Immature natural killer cell (primary cell): ENCODE measurements around the gene TTLL1. TPM values are rescaled to one million over a fixed set of nuclear protein-coding genes. Genes with fewer than 3 reads are reported as not detected.

ENCODE experiments used
- DNase-seq, 3 donors: peaks; one replicate each; pipeline ENCODE4 v3.0.0; 2022; ENCODE audit warnings: mixed read lengths in 1 of 3
- H3K27ac Mint-ChIP-seq, 6 donors: one replicate each; pipeline ENCODE4 v1.8.0; 2020; ENCODE audit warnings: mixed read lengths in 6 of 6, mild to moderate bottlenecking in 5 of 6, inconsistent platforms in 4 of 6, moderate library complexity in 3 of 6
- H3K27me3 Mint-ChIP-seq, 3 donors: one replicate each; pipeline ENCODE4 v1.8.0; 2020 to 2021; ENCODE audit warnings: low read depth in 3 of 3, mild to moderate bottlenecking in 3 of 3, mixed read lengths in 3 of 3, moderate library complexity in 3 of 3, inconsistent platforms in 1 of 3
- H3K36me3 Mint-ChIP-seq, 3 donors: one replicate each; pipeline ENCODE4 v1.8.0; 2020; ENCODE audit warnings: mixed read lengths in 3 of 3, inconsistent platforms in 2 of 3, mild to moderate bottlenecking in 2 of 3
- H3K4me1 Mint-ChIP-seq, 2 donors: one replicate each; pipeline ENCODE4 v1.8.0; 2020; ENCODE audit warnings: inconsistent platforms in 2 of 2, mild to moderate bottlenecking in 2 of 2, mixed read lengths in 2 of 2, moderate library complexity in 1 of 2
- H3K4me3 Mint-ChIP-seq, 5 donors: one replicate each; pipeline ENCODE4 v1.8.0; 2020; ENCODE audit warnings: mild to moderate bottlenecking in 5 of 5, mixed read lengths in 5 of 5, inconsistent platforms in 3 of 5, moderate library complexity in 3 of 5
- H3K9me3 Mint-ChIP-seq, 6 donors: one replicate each; pipeline ENCODE4 v1.8.0; 2020; ENCODE audit warnings: mild to moderate bottlenecking in 6 of 6, mixed read lengths in 6 of 6, inconsistent platforms in 4 of 6, moderate library complexity in 3 of 6
- polyA plus RNA-seq, 3 donors: library from polyadenylated mRNA; unstranded; fragments of 300-500 nt; fragmentation: Illumina TruSeq; gene quantifications; one replicate each; pipeline ENCODE4 v1.2.3, GENCODE V29; 2021

The TTLL1 gene
- polyA plus RNA-seq, 3 donors from 2014 or later, result 9.4 to 14.4 (median 9.9) TPM

DNA sequence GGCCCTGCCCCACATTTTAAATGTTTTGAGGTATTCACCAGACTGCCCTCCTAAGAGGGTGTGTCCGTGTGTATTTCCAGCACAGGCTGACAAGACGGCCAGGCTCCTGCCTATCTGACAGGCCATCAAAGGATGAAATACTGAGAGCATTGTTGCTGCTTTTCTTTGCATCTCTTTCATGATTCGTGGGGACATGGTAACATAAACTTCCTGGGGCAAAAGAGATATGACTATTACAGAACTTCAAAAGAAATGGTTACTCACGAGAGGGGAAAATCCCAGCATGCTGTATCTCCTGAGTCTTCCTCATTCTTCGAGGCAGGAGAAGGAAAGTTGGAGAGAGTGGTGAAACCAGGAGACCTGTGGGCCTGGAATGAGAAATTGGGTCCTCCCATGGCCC lies 11.0 kb upstream of the TTLL1 start:
- no peak for DNase-seq
- Mint-ChIP-seq H3K36me3 (peaks cover 0 to 4% (median 0%) of the 10 kb centered on the region in 3 donors), H3K27me3 (peaks cover 0 to 1% (median 0%) of the 10 kb centered on the region in 3 donors), H3K9me3 (peaks cover 0 to 4% (median 0%) of the 10 kb centered on the region in 6 donors), H3K4me3 (no peak overlapping the region), H3K4me1 (peaks cover 0 to 4% of the 10 kb centered on the region in 2 donors), H3K27ac (no peak overlapping the region)

GRCh38 chr22:43099095-43099494 lies 9.9 kb upstream of the TTLL1 start:
- Mint-ChIP-seq H3K9me3 (peaks cover 0 to 4% (median 0%) of the 10 kb centered on the region in 6 donors), H3K27ac (peak overlapping the region in 1 of 6 donors; percentile 34), H3K4me1 (peaks cover 0 to 4% of the 10 kb centered on the region in 2 donors), H3K4me3 (no peak overlapping the region), H3K27me3 (no peaks in the 10 kb centered on the region), H3K36me3 (peaks cover 0 to 4% (median 0%) of the 10 kb centered on the region in 3 donors)
- DNase-seq, result no peak

DNA sequence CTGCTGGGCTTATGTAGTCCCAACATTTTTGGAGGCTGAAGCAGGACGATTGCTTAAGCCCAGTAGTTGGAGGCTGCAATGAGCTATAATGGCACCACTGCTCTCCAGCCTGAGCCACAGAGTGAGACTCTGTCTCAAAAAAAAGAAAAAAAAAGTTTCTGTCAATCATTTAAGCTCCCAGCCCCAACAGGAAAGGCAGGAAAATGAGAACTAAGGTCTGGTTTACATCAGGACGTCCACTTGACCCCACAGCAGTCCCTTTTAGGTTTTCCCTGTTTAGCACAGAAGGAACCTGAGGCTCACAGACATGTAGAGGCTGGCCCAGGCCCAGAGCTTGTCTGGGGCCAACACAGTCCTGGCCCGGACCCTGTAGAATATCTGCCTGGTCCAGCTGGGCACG lies 9.2 kb upstream of the TTLL1 start:
- no peak overlapping the region for H3K4me3 Mint-ChIP-seq
- H3K4me1 Mint-ChIP-seq, result no peaks in the 10 kb centered on the region
- peaks cover 0 to 4% (median 0%) of the 10 kb centered on the region in 3 donors for H3K36me3 Mint-ChIP-seq
- peaks cover 0 to 4% (median 0%) of the 10 kb centered on the region in 6 donors for H3K9me3 Mint-ChIP-seq
- no peaks in the 10 kb centered on the region for H3K27me3 Mint-ChIP-seq
- DNase-seq, result no peak
- no peak overlapping the region for H3K27ac Mint-ChIP-seq

DNA sequence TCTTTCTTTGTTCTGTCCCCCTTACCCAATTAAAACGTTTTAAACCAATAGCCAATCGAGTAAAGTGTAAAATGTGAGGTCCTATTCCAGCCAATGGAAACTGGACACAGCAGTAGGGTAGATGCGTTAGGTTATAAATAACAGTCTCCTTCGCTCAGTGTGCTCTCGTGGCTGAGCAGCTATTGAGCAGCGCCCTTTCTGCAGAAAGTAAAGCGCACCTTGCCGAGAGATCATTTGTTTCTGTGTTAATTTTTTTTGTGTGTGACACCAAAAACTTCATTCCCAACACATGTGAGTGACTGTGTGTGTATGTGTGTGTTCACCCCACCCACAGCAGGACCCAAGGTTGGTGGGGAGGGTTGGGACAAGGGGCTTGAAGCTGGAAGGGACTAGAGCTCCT lies 7.2 kb upstream of the TTLL1 start:
- DNase-seq, result no peak
- H3K27ac Mint-ChIP-seq, result no peak overlapping the region
- H3K4me1 Mint-ChIP-seq, result no peaks in the 10 kb centered on the region
- peaks cover 0 to 4% (median 0%) of the 10 kb centered on the region in 3 donors for H3K36me3 Mint-ChIP-seq
- peaks cover 0 to 4% (median 0%) of the 10 kb centered on the region in 6 donors for H3K9me3 Mint-ChIP-seq
- no peaks in the 10 kb centered on the region for H3K27me3 Mint-ChIP-seq
- H3K4me3 Mint-ChIP-seq, result no peak overlapping the region

DNA sequence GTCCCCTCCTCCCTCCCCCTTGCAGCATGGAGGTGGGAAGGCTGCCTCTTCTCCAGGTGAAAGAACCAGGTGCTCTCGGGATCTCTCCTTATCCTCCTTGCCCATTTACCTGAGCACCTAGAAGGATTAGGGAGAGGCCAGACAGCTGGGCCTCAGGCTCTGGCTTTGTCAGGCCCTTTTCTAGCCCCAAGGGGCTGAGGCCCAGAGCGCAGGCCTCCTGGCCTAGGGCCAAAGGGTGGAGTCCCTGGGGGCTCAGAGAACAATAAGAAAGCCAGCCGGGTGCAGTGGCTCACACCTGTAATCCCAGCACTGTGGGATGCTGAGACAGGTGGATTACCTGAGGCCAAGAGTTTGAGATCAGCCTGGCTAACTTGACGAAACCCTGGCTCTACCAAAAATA lies 5.4 kb upstream of the TTLL1 start:
- Mint-ChIP-seq H3K9me3 (peaks cover 0 to 4% (median 0%) of the 10 kb centered on the region in 6 donors), H3K4me3 (no peak overlapping the region), H3K27ac (no peak overlapping the region), H3K36me3 (peaks cover 0 to 4% (median 0%) of the 10 kb centered on the region in 3 donors), H3K27me3 (peaks cover 0 to under 1% (median 0%) of the 10 kb centered on the region in 3 donors), H3K4me1 (peaks cover 4 to 7% of the 10 kb centered on the region in 2 donors)
- DNase-seq, result no peak

- DNase-seq, result no peak
These were observed 4.9 kb upstream of the TTLL1 start for GRCh38 chr22:43094085-43094484.

GRCh38 chr22:43092085-43092484 lies 2.9 kb upstream of the TTLL1 start:
- peaks cover 2 to 4% (median 4%) of the 10 kb centered on the region in 3 donors for H3K27me3 Mint-ChIP-seq
- H3K36me3 Mint-ChIP-seq, result peaks cover 0 to 4% (median 0%) of the 10 kb centered on the region in 3 donors
- peaks cover 14 to 20% of the 10 kb centered on the region in 2 donors for H3K4me1 Mint-ChIP-seq
- peaks cover 0 to 4% (median 0%) of the 10 kb centered on the region in 6 donors for H3K9me3 Mint-ChIP-seq
- H3K27ac Mint-ChIP-seq, result no peak overlapping the region
- DNase-seq, result no peak
- H3K4me3 Mint-ChIP-seq, result no peak overlapping the region

More at GRCh38 chr22:43094085-43094484, 4.9 kb upstream of the TTLL1 start:
- peaks cover 7 to 11% of the 10 kb centered on the region in 2 donors for H3K4me1 Mint-ChIP-seq
- H3K27ac Mint-ChIP-seq, result peak overlapping the region in 1 of 6 donors; percentile 42
- peaks cover 0 to 2% (median 0%) of the 10 kb centered on the region in 3 donors for H3K27me3 Mint-ChIP-seq
- no peak overlapping the region for H3K4me3 Mint-ChIP-seq
- H3K36me3 Mint-ChIP-seq, result peaks cover 0 to 4% (median 0%) of the 10 kb centered on the region in 3 donors
- H3K9me3 Mint-ChIP-seq, result peaks cover 0 to 4% (median 0%) of the 10 kb centered on the region in 6 donors

- peak; percentile 46 to 54 (median 49) for DNase-seq
- peaks cover 0 to 4% (median 3%) of the 10 kb centered on the region in 3 donors for H3K36me3 Mint-ChIP-seq
- H3K27me3 Mint-ChIP-seq, result peaks cover 4 to 6% (median 6%) of the 10 kb centered on the region in 3 donors
- peak overlapping the region; percentile 52 to 81 (median 78) for H3K27ac Mint-ChIP-seq
- no peaks in the 10 kb centered on the region for H3K9me3 Mint-ChIP-seq
- peak overlapping the region; percentile 68 to 87 (median 80) for H3K4me3 Mint-ChIP-seq
- H3K4me1 Mint-ChIP-seq, result peaks cover 32 to 39% of the 10 kb centered on the region in 2 donors
These were observed 1.1 kb upstream of the TTLL1 start for GRCh38 chr22:43090130-43090789.

DNA sequence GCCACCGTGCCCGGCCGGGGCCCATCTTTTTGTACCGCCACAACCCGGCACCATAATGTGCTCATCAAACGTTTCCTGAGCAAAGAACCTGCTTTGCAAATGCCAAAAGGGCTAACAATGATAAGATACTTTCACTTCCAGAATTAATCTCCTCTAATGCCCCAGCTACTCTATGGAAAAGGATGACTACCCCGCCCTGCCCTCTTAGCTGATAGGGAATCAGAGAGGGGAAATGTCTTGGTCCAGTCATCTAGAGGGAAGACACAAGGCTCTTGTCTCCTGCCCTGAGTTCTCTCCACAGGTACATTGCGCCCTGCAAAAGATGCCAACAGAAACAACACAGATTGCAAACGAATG lies 586 bp downstream of the TTLL1 start:
- Mint-ChIP-seq H3K4me1 (peaks cover 34 to 40% of the 10 kb centered on the region in 2 donors), H3K36me3 (peaks cover 0 to 5% (median 4%) of the 10 kb centered on the region in 3 donors), H3K4me3 (peak overlapping the region; percentile 86 to 94 (median 87)), H3K9me3 (no peaks in the 10 kb centered on the region), H3K27ac (peak overlapping the region; percentile 81 to 96 (median 91)), H3K27me3 (peaks cover 4 to 6% (median 6%) of the 10 kb centered on the region in 3 donors)
- DNase-seq, result no peak

- Mint-ChIP-seq H3K27ac (peak overlapping the region; percentile 62 to 91 (median 81)), H3K4me1 (peaks cover 34 to 40% of the 10 kb centered on the region in 2 donors), H3K36me3 (peaks cover 0 to 5% (median 4%) of the 10 kb centered on the region in 3 donors), H3K4me3 (peak overlapping the region in 4 of 5 donors; percentile 19 to 49 (median 36)), H3K27me3 (peaks cover 4 to 6% (median 6%) of the 10 kb centered on the region in 3 donors), H3K9me3 (no peaks in the 10 kb centered on the region)
- DNase-seq, result peak; percentile 42 to 61 (median 53)
These were observed 3.3 kb downstream of the TTLL1 start for GRCh38 chr22:43085658-43086606.

DNA sequence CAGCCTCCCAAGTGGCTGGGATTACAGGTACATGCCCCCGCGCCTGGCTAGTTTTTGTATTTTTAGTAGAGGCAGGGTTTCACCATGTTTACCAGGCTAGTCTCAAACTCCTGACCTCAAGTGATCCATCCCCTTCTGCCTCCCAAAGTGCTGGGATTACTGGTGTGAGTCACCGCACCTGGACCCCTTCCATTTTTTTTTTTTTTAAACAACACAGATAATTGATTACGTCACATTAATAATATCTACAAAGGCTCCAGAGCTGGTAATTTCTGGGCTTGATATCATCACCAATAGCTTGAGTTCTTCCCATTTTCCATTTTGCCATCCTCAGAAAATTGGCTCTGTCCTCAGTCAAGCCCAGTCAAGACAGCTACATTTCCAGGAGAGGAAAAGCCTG lies 7.2 kb downstream of the TTLL1 start:
- H3K4me3 Mint-ChIP-seq, result no peak overlapping the region
- peaks cover 0 to 7% (median 5%) of the 10 kb centered on the region in 3 donors for H3K36me3 Mint-ChIP-seq

DNA sequence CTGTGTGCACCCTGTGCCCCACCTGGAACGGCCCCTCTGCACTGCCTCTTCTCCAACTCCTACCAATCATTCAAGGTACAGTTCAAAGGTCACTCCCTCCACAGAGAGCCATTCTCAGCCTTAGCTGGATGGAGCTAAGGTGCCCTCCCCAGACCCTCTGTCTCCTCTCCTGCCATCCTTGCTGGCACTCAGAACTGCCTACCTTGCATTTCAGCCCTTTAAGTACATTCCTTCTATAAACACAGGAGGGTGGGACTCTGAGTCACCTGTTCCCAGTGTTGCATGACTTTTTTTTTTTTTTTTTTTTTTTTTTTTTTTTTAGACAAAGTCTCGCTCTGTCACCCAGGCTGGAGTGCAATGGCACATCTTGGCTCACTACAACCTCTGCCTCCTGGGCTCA lies 8.6 kb downstream of the TTLL1 start:
- H3K4me3 Mint-ChIP-seq, result no peak overlapping the region

More for the DNA sequence above, 7.2 kb downstream of the TTLL1 start:
- no peak for DNase-seq
- Mint-ChIP-seq H3K4me1 (peaks cover 42 to 45% of the 10 kb centered on the region in 2 donors), H3K27ac (no peak overlapping the region), H3K27me3 (peaks cover 6 to 22% (median 8%) of the 10 kb centered on the region in 3 donors), H3K9me3 (peaks cover 0 to 3% (median 0%) of the 10 kb centered on the region in 6 donors)

DNA sequence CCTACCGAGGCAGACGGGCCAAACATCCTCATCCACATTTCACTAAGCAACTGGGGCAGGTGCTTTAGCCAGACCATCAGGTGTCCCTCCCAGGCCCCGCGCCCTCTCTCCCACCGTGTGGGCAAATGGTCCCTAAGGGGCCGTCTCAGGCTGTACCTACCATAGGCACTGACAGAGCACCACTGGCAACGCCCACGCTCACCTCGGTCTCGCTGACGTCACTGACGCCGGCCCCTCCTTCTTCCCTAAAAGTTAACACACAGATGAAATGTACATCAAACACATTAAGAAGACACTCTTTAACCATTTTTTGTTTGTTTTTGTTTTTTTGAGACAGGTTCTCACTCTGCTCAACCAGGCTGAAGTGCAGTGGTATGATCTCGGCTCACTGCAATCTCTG lies 9.4 kb downstream of the TTLL1 start:
- peak overlapping the region in 2 of 5 donors; percentile 20 to 32 for H3K4me3 Mint-ChIP-seq
- H3K27me3 Mint-ChIP-seq, result peaks cover 2 to 21% (median 8%) of the 10 kb centered on the region in 3 donors
- no peak for DNase-seq
- peak overlapping the region; percentile 30 to 86 (median 73) for H3K27ac Mint-ChIP-seq
- H3K36me3 Mint-ChIP-seq, result peaks cover 0 to 6% (median 3%) of the 10 kb centered on the region in 3 donors
- H3K4me1 Mint-ChIP-seq, result peaks cover 24 to 26% of the 10 kb centered on the region in 2 donors
- peaks cover 0 to 3% (median 0%) of the 10 kb centered on the region in 6 donors for H3K9me3 Mint-ChIP-seq

More for the DNA sequence above, 8.6 kb downstream of the TTLL1 start:
- no peak for DNase-seq
- Mint-ChIP-seq H3K9me3 (peaks cover 0 to 3% (median 0%) of the 10 kb centered on the region in 6 donors), H3K36me3 (peaks cover 0 to 7% (median 5%) of the 10 kb centered on the region in 3 donors), H3K27ac (peak overlapping the region in 3 of 6 donors; percentile 68 to 86 (median 85)), H3K27me3 (peaks cover 2 to 21% (median 8%) of the 10 kb centered on the region in 3 donors), H3K4me1 (peaks cover 29 to 31% of the 10 kb centered on the region in 2 donors)
